IPS DF 19.7 (cell line): ENCODE data around the gene AFG1L.
A peak's percentile ranks its signal among the peaks of the same experiment; 100 is the strongest.
"Not testable (repeated sequence)": the region's sequence is repeated elsewhere in the genome, so short reads cannot be mapped to it uniquely, and the experiment has no call there.

Source experiments
- DNase-seq: peaks from one replicate; pipeline ENCODE4 v3.0.0-alpha.2; 2013; ENCODE audit warnings: low read depth, low spot score

Gene AFG1L

DNA sequence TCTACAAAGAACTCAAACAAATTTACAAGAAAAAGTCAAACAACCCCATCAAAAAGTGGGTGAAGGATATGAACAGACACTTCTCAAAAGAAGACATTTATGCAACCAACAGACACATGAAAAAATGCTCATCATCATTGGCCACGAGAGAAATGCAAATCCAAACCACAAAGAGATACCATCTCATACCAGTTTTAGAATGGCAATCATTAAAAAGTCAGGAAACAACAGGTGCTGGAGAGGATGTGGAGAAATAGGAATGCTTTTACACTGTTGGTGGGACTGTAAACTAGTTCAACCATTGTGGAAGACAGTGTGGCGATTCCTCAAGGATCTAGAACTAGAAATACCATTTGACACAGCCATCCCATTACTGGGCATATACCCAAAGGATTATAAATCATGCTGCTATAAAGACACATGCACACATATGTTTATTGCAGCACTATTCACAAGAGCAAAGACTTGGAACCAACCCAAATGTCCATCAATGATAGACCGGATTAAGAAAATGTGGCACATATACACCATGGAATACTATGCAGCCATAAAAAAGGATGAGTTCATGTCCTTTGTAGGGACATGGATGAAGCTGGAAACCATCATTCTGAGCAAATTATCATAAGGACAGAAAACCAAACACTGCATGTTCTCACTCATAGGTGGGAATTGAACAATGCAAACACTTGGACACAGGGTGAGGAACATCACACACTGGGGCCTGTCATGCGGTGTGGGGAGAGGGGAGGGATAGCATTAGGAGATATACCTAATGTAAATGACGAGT, 121.4 kb downstream of the AFG1L start:
- not testable (repeated sequence) for DNase-seq

DNA sequence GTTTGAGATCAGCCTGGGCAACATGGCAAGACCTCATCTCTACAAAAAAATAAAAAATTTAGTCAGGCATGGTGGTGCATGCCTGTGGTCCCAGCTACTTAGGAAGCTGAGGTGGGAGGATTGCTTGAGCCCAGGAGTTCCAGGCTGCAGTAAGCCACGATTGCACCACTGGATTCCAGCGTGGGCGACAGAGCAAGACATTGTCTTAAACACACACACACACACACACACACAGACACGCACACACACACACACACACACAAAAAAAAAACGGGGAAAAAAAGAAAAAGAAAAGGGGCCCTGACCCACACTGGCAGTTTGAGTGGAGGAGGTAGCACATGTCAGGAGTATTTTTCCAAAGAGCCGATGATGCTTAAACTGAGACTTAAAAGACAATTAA, 122.2 kb downstream of the AFG1L start:
- no peak for DNase-seq

DNA sequence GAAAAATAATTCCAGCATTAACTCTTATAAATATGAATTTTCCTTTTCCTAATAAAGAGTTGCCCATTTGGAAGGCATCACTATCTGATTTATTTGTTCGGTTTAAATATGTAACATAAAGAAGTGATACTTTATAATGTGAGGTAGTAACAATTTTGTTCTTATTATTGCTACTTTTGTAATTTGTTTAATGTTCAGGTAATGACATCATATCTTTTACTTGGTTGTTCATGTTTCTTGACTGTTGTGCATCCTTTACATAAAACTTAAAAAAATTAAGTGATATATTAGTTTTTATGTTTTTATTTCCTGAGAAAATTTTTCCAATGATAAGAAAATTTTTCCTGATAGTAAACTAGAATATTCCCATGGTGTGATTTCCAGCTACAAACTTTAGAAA, 124.6 kb downstream of the AFG1L start:
- no peak for DNase-seq

DNA sequence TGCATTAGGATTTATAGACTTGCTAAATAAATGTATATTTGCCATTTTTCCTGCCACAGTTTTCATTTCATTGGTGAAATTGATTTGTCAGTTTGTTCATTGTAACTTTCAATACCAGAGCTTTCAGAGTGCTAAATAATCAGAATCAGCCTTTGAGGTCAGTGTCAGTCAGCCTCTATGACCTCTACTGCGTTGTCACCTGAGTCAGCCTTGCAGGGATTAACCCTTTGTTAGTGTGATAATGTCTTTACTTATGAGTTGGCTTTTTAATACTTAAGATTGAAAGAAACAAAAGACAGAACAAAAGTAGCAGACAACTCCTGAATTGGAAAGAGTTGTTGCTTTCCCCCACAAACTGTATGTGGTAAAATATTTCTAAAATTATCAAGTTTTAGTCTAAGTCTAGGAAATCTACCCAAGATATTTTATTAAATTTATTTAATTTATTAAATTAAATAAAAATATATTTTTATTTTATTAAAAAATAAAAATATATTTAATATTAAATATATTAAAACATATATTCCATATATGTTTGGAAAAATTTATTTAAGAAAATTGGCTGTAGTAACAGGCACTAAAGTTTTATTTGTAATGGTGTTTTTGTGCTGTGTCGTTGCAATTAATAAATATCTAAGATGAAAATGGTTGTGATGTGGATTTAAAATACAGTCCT, 125.2 kb downstream of the AFG1L start:
- no peak for DNase-seq

DNA sequence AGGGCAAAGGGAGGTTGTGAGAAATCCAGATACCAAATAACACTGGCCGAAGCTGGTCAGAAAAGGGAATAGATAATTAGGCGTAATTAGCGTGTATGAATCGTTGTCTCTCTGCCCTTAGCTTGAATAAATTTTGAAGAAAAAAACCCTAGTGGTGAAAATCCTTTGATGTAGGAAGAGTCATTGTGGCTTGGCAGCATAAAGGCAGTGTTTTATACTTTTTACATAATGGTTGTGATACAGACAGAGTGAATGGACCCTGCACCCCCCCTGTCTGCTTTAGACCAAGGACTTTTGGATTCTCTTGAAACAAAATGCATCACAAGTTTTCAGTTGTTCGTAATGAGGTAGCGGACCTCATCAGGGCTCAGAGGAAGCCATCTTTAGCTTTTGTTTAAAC, 126.5 kb downstream of the AFG1L start:
- no peak for DNase-seq

DNA sequence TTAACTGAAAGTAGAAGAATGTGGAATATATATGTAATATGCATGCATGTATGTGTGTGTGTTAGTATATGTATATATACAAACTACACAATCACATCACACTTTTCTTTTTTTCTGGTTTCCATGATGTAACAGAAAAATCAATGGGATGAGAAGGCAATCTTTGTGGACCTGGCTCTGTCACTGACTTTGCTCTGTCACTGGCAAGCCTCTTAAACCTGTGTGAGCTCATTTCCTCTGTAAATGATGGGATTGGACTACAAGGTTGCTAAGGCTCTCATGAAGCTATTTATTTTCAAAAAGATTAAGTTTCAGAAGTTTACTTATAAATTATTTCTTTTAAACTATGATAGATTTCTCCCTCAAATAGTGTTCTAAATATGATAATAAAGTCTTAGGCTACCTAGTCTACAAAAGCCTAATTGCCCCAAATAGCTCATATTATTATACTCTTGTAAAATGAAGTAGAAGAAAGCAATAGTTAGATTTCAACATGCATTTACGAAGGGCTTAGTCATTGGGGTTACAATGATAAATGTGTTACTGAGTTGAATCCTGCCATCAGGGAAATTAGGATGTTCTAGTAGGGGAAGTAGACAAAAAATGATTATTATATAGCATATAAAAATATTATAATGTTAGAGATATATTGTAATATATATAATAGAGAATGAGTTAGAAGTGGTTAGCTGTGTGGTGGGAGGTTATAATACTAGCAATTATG, 129.3 kb downstream of the AFG1L start:
- DNase-seq = no peak

DNA sequence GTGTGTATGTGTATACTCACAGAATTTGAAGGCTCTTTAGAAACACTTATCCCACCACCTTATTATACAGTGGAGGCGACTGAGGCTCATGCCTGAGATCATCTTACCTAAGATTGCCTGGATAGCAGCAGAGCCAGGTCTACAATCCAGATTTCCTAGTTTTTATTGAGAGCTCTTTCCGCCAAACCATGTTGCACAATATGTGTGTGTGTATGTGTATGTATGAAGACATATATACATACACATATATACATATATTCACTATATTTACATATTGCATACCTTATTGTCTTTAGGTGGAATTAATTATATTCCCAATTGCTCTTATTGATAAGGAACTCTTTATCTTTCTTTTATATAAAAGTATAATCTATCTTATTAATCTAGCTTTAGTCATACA, 130.6 kb downstream of the AFG1L start:
- DNase-seq = no peak

DNA sequence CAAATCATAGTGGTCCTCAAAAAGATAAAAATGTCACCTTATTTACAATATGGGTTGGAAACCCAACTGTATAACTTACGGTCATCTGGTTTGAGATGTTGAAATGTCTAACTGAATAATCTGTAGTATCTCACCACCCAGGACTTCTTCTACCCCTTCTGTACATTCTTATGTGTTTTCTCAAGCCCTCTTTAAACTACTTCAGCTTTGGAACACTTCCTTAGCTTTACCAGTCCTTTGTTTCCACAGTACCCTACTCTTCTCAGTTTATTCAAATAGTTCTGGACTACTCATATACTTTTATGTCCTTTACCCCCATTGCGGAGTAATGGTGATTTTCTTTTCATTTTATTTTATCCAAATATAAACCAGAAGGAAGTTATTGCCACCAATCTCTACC, 137.3 kb downstream of the AFG1L start:
- DNase-seq = no peak

DNA sequence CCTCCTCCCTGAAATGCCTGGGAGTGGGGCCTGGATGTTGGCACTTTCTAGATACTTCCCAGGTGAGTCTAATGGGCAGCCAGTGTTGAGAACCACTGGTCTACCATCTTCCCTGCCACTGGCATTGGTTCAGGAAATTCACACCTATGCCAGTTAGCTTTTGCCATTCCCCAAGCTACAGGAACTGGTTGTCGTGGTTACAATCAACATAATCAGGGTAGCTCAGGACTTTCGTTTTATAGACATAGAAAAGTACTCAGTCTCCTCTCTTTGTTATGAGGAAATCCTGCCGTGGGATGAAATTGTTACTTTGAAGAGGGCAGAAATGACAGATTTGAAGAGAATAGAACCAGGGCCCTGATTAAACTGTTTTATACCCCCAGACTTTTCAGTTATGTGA, 137.9 kb downstream of the AFG1L start:
- DNase-seq = no peak

DNA sequence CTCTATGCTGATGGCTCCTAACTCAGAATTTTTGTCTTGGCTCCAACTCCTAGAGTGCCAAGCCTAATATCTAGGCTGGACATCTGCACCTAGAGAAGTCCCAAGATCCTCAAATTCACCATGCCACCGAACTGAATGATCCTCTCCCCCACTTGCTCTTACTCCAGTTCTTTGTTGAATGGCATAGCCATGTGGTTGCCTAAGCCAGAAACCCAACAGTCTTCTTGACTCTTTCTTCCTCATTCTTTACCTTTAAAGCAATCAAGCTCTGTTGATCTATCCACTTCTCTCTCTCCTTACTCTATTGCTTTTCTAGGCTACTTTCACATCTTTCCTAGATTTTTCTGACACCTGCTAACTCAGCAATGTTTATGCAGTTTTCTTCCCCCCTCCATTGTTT, 139.4 kb downstream of the AFG1L start:
- DNase-seq = no peak

DNA sequence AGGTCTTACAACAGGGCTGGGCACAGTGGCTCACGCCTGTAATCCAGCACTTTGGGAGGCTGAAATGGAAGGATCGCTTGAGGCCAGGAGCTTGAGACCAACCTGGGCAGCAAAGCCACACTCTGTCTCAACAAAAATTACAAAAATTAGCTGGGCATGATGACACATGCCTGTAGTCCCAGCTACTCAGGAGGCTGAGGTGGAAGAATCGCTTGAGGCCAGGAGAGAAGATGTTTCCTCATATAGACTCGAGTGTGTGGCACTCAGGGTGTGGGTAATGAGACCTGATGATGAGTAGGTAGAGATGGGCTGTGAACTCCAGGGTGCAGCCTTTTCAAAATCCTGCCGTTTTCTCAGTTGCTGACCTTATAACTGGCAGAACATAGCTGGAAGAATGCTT, 140.5 kb downstream of the AFG1L start:
- no peak for DNase-seq

DNA sequence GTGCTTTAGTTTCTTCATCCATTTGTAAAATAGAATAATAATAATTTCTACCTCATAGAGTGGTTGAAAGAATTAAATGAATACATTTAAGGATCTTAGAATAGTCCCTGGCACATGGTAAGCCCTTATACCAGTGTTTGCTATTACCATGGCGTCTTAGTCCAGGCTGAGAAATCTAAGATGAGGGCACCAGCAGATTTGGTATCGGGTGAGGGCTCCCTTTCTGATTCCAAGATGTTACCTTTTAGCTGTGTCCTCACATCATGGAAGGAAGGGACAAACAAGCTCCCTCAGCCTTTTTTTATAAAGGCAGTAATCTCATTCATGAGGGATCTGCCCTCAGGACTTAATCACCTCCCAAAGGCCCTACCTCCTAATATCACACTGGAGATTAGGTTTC, 141.9 kb downstream of the AFG1L start:
- no peak for DNase-seq

DNA sequence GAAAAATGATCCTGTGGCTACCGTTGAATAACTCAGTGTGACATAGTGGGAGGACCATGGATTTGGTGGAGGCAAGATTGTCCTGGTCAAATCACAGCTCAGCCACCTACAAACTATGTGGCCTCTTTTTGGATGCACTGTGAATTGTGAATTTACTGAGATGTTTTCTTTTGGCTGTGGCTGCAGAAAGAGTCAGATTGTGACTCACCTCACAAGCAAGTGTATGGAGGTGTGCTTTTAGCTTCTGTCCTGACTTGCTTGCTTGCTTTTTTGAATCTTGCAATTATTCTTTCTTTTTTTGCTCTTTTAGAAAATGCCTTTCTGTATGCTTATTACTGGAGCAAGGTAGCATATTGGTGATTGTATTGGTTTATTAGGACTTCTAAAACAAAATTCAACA, 143.0 kb downstream of the AFG1L start:
- no peak for DNase-seq

DNA sequence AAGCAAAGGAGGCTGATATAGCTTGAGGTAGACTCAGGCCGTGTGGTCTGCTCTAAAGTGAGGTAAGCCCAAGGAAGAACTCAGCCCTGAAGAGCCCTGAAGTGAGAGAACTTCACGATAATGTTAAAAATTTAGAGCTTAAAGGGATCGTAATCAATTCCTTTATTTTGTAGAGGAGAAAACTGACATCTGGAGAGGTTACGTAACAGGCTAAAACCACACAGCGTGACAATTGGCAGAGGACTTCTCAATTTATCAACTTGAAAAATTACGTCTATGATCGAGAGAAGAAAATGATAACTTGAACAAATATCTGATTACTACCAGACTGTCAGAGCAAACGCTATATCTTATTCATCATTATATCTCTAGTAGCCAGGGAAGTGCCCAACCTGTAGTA, 144.1 kb downstream of the AFG1L start:
- no peak for DNase-seq

DNA sequence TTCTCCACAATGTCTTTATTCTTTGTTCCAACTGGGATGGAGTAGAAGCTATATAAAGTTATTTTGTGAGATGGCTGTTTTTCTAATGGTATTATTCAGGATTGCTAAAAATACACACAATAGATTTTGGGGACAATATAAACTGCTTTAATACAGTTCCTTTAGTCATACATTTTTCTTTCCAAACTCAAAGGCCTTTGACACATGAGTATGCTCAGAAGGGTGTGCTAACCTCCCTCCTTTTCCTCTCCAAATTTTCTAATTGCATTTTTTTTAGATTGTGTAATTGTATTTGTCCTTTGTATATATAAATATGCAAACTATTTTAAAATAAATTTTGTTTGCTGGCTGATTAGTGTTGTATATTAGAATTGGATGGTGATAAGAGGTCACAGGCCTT, 146.3 kb downstream of the AFG1L start:
- DNase-seq = no peak

DNA sequence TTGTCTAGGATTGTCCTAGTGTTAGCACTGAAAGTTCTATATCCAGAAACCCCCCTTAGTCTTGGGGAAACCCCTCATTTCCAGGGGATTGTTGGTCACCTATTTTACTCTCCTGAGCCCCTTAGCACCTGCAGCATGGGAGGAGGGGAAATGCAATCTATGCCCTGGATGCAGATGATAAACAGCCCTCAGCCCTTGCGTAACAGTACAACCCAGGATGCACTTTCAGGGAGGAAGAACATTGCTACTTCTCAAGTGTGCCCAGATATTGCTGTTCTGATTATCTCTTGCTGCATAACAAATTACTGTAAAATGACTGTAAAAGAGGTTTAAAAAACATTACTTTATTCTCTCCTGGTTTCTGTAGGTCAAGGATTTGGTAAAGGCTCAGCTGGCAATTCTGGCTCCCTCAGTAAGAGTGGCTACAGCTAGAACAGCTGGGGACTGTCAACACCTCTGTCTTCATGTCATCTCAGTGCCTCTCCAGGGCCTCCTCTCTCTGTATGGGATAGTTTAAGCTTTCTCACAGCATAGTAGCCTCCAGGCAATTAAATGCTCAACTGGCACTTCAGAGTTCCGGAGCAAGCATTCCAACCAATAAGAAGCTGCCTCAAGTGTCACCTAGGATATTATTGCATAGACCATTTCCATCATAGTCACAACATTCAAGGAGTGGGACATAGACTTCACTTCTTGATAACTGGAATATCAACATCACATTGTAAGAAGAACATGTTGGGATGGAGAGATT, 148.1 kb downstream of the AFG1L start:
- DNase-seq = no peak

DNA sequence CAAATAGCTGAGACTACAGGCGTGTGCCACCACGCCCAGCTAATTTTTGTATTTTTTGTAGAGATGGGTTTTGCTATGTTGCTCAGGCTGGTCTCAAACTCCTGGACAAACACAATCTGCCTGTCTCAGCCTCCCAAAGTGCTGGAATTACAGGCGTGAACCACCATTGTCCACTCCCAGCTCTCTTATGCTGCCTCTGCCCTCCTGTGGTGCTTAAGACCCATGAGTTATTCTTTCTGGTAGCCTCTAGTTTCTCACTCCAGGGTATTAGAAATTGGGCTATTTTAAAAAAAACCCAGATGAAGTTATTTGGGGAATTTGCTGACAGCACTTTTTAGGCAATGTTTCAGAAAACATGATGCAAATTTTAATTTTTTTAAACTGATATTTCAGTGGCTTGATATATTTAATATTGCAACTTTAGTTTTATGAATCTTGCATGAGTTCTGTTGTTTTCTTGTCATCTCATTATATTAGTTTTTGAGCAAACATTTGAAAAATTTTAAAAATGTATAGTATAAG, 151.8 kb downstream of the AFG1L start:
- DNase-seq = no peak

DNA sequence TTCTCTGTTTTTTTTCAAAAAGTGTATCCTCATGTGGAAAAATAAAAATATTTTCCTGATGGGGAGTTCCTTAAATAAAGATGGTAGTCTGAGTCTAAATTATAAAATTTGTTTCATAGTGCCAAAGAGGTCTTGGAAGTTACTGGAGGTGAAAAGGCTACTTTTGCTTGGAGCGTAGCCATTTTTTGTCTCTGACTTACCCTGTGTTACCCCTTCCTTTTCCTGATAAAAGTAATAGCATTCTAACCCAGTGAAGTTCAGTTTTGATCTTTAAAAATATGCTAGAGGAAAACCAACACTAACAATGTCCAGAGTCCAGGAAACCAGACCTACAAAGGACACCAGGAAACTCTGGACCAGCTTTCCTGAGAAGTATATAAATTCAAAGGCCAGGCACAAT, 153.6 kb downstream of the AFG1L start:
- DNase-seq = no peak

DNA sequence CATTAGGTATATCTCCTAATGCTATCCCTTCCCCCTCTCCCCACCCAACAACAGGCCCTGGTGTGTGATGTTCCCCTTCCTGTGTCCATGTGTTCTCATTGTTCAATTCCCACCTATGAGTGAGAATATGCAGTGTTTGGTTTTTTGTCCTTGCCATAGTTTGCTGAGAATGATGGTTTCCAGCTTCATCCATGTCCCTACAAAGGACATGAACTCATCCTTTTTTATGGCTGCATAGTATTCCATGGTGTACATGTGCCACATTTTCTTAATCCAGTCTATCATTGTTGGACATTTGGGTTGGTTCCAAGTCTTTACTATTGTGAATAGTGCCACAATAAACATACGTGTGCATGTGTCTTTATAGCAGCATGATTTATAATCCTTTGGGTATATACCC, 154.9 kb downstream of the AFG1L start:
- DNase-seq = not testable (repeated sequence)

DNA sequence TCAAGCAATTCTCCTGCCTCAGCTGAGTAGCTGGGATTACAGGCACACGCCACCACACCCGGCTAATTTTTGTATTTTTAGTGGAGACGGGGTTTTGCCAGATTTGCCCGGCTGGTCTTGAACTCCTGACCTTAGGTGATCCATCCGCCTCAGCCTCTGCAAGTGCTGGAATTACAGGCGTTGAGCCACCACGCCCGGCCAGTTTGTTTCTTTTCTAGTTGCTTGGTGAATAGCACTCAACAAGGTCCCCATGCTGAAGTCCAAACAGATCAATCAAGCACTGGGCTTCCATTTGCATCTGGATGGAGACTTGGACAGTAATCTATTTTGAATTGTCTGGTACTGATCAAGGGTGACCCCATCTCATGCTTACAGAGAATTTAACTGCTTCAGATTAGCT, 157.0 kb downstream of the AFG1L start:
- DNase-seq = no peak

DNA sequence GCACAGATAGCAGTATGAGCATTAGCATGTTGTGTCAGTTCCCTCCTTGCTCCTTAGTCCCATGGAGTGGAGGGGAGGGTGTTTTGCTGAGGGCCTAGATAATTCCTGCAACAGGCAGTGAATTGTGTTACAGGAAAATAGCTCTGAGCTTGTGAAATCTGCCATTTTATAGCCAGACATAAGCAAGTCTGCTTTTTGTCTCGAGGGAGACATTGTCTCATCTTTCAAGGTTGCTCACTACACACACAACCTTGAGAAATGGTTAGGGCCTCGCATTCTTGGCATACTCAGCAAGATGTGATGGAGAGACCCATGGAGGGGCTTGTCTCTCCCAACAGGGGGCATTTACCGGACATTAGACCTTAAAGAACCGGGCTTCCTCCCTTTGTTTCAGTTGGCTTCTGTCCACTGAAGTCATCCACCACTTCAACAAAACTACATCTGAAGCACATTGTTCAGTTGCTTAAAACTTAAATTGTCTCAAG, 157.9 kb downstream of the AFG1L start:
- DNase-seq = peak; percentile 45
